HUDEP-2 (cell line): ENCODE results near the gene MGP.
A peak's percentile ranks its signal among the peaks of the same experiment; 100 is the strongest.

Source experiments
- DNase-seq, 76 experiments: peaks; one replicate each; lab custom pipeline; 2025; ENCODE audit not compliant: unreplicated experiment in 76 of 76; lab: John Stamatoyannopoulos, UW

Gene MGP

DNA sequence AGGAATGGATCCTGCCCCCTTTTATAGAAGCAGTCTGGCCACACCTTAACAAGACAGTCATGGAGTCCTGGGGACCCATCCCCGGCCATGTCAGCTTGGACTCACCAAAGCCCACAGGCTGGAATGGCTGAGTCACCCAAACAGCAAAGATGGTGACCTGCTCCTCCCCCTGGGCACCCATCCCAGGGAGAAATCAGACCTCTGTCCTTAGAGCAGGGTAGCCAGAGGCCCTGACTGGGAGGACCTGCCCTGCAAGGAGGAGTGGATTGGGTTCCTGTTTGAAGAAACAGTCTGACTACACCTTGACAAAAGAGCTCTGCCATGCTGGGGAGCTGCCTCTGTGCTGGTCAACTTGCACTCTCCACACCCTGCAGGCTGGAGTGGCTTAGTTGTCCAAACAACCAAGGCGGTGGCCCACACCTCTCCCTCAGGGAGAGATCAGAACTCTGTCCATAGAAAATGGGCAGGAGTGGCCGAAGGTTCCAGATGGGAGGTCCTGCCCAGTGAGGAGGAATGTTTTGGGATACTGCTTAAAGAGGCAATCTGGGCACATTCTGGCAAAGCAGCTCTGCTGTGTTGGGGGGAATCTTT is 16.6 kb downstream of the MGP start:
- DNase-seq, result no peak

- no peak for DNase-seq
These were observed 25.2 kb downstream of the MGP start for GRCh38 chr12:14860490-14860889.

DNA sequence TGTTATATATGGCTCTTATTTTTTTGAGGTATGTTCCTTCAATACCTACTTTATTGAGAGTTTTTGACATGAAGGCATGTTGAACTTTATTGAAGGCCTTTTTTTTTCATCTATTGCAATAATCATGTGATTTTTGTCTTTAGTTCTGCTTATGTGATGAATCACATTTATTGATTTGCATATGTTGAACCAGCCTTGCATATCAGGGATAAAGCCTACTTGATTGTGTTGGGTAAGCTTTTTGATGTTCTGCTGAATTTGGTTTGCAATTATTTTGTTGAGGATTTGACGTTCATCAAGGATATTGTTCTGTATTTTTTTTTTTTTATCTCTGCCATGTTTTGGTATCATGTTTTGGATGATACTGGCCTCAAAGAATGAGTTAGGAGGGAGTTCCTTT is 27.1 kb downstream of the MGP start:
- DNase-seq, result no peak

GRCh38 chr12:14854586-14855183 is 31.0 kb downstream of the MGP start:
- no peak for DNase-seq

DNA sequence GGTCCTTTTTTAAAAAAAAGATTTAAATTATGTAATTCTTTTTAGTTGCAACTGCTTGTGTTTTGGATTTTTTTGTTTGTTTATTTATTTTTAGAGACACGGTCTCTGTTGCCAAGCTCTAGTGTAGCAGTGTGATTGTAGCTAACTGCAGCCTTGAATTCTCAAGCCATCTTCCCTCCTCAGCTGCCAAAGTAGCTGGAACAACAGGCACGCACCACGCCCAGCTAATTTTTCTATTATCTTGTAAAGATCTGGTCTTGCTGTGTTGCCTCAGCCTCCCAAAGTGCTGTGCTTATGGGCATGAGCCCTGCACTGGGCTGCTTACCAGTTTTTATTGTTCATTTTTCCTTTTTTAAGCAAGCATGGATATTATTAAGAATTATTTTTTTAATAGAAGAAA is 31.7 kb downstream of the MGP start:
- peak in 34 of 76 experiments; percentile 2 to 59 (median 17) for DNase-seq

DNA sequence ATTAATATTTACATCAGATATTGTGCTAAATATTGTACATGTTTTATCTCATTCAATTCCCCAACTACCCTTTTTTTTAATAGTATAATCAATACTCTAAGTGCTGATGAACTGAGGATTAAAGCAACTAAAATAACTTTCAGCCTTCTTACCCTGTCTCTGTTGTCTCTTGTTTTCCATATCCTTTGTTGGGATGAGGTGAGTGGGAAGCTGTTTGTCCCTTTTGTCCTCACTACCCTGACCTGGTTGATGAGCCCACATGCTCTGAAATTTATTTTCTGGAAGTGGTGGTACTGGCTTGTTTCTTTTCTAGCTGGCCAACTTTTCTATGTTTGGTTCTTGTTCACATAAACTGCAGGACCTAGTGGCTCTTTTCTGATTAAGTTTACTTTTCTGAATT is 32.8 kb downstream of the MGP start:
- DNase-seq, result no peak

DNA sequence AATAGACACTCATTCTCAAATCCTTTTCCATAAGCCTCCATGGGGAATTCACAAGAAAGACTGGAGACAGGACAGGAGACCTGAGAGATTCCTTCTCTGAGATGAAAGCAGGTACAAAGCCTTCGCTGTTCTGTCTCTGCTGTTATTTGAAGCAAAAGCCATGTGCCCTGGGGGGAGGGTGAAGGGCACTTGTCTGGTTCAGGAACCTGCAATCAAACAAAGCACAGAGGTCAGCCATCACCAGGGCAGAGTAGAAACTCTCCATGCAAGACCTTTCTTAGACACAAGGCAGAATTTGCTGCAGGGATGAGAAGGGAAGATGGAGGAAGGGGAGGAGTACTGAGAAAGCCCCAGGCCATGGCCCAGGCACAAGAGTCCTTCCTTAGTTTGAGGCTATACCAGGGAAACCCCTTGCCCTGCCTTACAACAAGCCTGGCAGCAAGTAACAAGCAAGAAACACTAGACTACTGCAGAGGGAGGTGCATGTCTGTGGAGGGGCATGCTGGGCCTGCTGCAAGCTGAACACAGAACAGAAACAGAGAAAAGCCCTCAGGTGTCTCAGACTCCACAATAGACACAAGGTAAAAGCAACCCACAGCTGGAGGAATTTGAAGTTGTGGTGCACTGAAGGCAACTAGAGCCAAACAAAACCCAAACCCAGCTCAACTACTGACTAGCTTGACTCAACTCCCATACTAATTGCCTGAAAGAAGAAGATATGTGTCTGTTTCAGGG is 34.6 kb downstream of the MGP start:
- DNase-seq, result no peak

GRCh38 chr12:14849661-14850060 is 36.0 kb downstream of the MGP start:
- DNase-seq, result no peak

DNA sequence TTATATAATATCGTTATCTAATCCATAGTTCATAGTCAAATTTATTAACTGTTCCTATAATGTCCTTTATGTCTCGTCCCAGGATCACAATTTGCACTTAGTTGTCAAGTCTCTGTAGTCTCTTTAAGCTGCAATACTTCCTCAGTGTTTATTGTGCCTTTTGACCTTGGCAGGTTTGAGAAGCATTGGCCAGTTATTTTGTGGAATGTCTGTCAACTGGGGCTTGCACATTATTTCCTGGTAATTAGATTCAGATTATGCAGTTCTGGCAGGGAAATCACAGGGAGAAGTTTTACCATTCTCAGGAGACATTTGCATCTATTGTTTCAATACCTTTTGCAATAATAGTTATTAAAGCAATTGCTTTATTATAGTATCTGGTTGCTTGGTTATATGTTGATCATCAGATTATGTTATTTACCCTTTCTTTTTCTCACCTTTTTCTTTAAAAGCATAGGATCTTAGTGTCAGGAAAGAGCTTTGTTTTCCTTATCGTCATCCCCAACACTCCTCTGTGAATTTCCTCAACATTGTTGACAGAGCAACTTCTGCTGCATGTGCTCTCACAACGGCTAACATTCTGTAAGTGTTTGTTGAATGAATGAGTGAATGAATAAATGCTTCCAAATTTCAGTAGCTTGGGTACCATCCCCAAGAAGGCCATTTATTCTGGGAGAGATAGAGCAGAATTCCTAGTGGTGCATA is 38.6 kb downstream of the MGP start:
- no peak for DNase-seq

DNA sequence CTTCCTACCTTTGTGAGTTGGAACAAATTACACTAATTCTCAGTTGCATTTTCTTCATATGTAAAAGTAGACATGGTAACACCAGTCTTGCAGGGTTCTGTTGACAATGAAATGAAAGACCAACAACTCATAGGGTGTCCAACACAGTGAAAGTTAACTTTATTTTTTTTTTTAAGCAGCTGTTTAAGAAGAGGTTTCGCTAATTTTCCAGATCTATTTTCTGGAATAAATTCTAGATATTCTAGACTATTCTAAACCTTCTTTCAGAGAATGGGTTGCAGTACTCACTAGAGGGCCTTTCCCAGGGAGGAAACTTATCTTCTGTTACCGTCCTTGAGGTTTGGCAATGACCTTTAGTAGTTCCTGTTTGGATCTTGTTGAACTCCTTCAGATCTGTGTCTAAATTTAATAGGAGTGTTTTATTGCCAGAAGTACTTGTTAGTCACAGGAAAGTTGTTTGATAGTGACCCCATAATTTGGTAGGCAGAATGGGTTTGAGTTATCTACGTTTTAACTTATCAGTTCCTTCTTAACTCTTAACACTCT is 39.5 kb downstream of the MGP start:
- DNase-seq, result peak in 11 of 76 experiments; percentile 4 to 57 (median 18)

GRCh38 chr12:14845350-14845750 is 40.3 kb downstream of the MGP start:
- peak in 44 of 76 experiments; percentile 3 to 73 (median 44) for DNase-seq

DNA sequence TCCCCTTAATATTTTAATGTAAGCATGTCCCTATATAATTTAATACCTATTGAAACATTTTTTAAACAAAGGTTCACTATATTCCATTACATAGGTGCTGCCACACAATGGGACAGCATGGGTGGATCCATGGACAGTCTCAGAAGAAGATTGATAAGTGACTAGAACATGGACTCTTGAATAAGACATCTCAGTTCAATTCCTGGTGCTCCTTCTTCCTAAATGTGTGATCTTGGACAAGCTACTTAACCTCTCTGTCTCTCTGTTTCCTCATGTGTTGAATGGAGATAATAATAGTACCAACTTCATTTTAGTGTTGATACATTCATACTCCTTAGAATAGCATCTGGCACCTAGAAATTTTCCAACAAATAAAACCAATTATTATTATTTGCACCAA is 41.3 kb downstream of the MGP start:
- DNase-seq, result peak in 1 of 76 experiments; percentile 6

GRCh38 chr12:14843425-14843887 is 42.2 kb downstream of the MGP start, which contains the start of gene ART4:
Gene ART4 (minus strand): TSS chr12:14843526. CDS start chr12:14843113, 413 bp downstream.
- peak in 75 of 76 experiments; percentile 39 to 96 (median 86) for DNase-seq

- DNase-seq, result no peak
These were observed 43.3 kb downstream of the MGP start for GRCh38 chr12:14842315-14842714.

- DNase-seq, result no peak
These were observed 43.9 kb downstream of the MGP start for GRCh38 chr12:14841761-14842160.

- no peak for DNase-seq
These were observed 45.0 kb downstream of the MGP start for GRCh38 chr12:14840616-14841015.

- DNase-seq, result no peak
These were observed 46.4 kb downstream of the MGP start for GRCh38 chr12:14839262-14839661.

DNA sequence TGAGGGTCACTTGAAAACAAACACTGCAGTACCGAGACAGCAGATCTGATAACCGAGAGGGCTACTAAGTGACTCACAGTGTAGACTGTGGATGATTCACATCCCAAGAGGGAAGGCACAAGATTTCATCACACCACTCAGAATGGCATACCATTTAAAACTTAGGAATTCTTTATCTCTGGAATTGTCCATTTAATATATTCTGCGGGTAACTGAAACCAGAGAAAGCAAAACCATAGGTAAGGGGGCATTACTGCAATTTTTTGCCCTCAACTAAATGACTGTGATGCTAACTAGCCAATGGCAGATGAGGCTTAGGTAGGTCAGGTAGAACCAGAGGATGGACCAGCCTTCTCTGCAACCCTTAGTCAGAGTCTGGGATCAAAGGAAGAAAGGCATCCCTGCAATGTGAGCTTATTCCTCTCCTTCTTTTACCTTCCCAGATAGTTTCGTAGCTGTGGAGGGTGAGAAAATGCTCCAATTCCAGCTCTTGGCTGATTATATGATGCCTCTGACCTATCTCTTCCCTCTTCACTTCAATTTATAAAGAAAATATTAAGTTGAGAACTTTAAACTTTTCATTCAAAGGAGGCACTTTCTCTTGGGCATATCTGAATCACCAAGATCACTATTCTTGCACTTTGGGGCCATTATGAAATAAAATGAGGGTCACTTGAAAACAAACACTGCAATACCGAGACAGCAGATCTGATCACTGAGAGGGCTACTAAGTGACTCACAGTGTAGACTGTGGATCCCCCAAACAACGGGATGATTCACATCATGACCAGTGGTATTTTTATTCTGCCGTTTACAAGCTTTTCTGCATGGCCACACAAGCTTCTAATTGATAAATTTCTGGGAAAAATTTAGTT is 49.1 kb downstream of the MGP start:
- peak in 17 of 76 experiments; percentile 7 to 44 (median 25) for DNase-seq

DNA sequence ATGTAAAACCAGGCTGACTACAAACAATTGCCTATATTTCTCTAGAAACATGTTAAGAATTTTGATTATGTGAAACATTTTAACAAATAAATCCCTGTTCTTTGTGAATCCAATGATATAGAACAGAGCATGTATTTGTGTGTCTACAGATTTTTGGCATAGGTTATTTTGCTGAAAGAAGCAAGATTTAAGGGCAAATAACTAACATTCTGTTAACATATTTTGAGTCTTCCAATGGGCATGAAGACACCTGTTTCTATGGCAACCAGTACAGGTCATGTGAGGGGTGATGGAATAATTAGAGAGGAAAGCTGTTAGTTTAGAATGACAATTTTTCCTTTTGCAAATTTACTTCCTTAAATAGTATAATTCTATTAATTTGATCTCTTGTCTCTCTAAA is 51.1 kb downstream of the MGP start:
- no peak for DNase-seq

GRCh38 chr12:14833952-14834351 is 51.7 kb downstream of the MGP start:
- peak in 3 of 76 experiments; percentile 14 to 19 (median 19) for DNase-seq
